ENCODE measurements around the gene EPHB3. TPM values are rescaled to one million over a fixed set of nuclear protein-coding genes. Genes with fewer than 3 reads are reported as not detected.

The EPHB3 gene
- total RNA-seq, 1 donor from 2014 or later, result not detected

DNA sequence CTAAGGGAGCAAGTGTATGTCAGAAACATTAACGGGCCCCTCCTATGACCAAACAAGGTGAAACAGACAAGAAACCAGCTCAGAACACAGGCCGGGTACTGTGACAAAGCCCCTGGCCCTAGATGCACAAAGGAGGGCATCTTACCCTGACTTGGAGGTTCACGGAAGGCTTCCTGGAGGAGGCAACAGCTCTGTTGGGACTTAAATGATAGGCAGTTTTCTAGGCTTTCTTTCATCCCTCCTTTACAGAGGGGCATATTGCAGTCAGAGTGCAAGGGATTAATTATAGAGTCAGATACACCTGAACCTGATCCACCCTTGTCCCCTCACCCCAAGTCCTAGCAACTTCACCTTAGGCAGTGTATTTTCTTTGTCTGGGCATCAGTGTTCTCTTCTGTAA is 8.4 kb downstream of the EPHB3 start:
- Mint-ChIP-seq H3K4me3 (ENCODE audit: low read depth) (no peak overlapping the region), H3K4me1 (ENCODE audit: low read depth) (peaks cover 1% of the 10 kb centered on the region), H3K27ac (no peak overlapping the region), H3K27me3 (ENCODE audit: low read depth) (peaks cover 42% of the 10 kb centered on the region), H3K9me3 (no peaks in the 10 kb centered on the region), H3K36me3 (ENCODE audit: low read depth) (no peaks in the 10 kb centered on the region)
- no peak for DNase-seq (ENCODE audit: low spot score)
- intact Hi-C loops (cut with micrococcal nuclease), result no loop called here

DNA sequence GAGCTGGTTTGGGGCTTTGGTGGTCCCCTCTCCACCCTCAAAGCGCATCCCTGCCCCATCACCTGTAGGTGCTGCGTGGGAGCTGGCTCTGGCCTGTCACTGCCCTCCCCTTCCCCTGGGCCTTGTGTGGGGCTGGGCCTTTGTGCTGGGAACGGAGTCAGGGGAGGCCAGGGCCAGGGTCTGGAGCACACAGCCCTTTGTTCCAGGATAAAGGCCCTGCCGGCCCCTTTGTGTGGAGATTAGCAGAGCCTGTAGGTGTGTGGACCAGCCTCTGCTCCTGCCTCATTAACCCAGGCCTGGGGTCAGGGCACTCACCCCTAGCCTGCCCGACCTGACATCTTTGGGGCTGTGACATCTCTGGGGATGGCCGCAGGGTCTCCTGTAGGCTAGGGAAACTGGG is 8.9 kb downstream of the EPHB3 start:
- peaks cover 1% of the 10 kb centered on the region for H3K4me1 Mint-ChIP-seq (ENCODE audit: low read depth)
- no peak overlapping the region for H3K27ac Mint-ChIP-seq
- peaks cover 38% of the 10 kb centered on the region for H3K27me3 Mint-ChIP-seq (ENCODE audit: low read depth)

DNA sequence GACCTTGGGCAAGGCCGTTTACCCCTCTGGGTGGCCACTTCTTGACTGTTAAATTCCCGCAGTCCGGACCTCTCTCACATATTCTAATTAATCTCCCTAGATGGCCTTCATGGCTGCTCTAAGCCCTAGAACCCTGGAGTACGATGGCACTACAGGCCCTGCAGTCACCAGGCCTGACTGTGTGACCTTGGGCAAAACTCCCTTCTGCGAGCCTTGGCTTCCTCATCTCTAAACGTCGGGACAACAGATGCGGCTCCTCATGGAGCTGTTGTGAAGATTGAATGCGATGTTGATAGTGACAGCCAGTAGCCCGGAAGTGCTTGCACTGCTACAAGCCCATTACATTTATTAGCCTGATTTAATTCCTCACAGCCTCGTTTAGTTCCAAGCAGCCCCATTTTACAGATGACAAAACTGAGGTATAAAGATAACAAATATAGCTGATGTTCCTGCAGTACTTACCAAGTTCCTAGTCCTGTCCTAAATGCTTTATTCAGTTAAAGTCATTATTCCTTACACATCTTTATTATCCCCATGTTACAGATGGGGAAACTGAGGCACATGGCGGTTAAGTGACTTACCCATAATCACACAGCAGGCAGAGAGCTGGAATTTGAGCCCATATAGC is 10.3 kb downstream of the EPHB3 start:
- Mint-ChIP-seq H3K4me3 (ENCODE audit: low read depth) (no peak overlapping the region), H3K9me3 (no peaks in the 10 kb centered on the region), H3K36me3 (ENCODE audit: low read depth) (no peaks in the 10 kb centered on the region), H3K27me3 (ENCODE audit: low read depth) (peaks cover 38% of the 10 kb centered on the region), H3K4me1 (ENCODE audit: low read depth) (peaks cover 1% of the 10 kb centered on the region), H3K27ac (no peak overlapping the region)
- DNase-seq (ENCODE audit: low spot score), result no peak
- intact Hi-C loops (cut with micrococcal nuclease), result no loop called here

More for the DNA sequence above, 8.9 kb downstream of the EPHB3 start:
- Mint-ChIP-seq H3K4me3 (ENCODE audit: low read depth) (no peak overlapping the region), H3K9me3 (no peaks in the 10 kb centered on the region), H3K36me3 (ENCODE audit: low read depth) (no peaks in the 10 kb centered on the region)
- intact Hi-C loops (cut with micrococcal nuclease), result no loop called here
- no peak for DNase-seq (ENCODE audit: low spot score)

DNA sequence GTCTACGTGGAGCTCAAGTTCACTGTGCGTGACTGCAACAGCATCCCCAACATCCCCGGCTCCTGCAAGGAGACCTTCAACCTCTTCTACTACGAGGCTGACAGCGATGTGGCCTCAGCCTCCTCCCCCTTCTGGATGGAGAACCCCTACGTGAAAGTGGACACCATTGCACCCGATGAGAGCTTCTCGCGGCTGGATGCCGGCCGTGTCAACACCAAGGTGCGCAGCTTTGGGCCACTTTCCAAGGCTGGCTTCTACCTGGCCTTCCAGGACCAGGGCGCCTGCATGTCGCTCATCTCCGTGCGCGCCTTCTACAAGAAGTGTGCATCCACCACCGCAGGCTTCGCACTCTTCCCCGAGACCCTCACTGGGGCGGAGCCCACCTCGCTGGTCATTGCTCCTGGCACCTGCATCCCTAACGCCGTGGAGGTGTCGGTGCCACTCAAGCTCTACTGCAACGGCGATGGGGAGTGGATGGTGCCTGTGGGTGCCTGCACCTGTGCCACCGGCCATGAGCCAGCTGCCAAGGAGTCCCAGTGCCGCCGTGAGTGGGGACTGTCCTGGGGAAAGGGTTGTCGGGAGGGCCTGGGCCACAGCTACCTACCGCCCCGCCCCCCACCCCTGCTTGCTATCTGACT is 11.2 kb downstream of the EPHB3 start:
- Mint-ChIP-seq H3K4me3 (ENCODE audit: low read depth) (no peak overlapping the region), H3K9me3 (no peaks in the 10 kb centered on the region), H3K36me3 (ENCODE audit: low read depth) (no peaks in the 10 kb centered on the region), H3K27ac (no peak overlapping the region), H3K4me1 (ENCODE audit: low read depth) (peaks cover 1% of the 10 kb centered on the region), H3K27me3 (ENCODE audit: low read depth) (peaks cover 31% of the 10 kb centered on the region)
- intact Hi-C loops (cut with micrococcal nuclease), result no loop called here
- no peak for DNase-seq (ENCODE audit: low spot score)

DNA sequence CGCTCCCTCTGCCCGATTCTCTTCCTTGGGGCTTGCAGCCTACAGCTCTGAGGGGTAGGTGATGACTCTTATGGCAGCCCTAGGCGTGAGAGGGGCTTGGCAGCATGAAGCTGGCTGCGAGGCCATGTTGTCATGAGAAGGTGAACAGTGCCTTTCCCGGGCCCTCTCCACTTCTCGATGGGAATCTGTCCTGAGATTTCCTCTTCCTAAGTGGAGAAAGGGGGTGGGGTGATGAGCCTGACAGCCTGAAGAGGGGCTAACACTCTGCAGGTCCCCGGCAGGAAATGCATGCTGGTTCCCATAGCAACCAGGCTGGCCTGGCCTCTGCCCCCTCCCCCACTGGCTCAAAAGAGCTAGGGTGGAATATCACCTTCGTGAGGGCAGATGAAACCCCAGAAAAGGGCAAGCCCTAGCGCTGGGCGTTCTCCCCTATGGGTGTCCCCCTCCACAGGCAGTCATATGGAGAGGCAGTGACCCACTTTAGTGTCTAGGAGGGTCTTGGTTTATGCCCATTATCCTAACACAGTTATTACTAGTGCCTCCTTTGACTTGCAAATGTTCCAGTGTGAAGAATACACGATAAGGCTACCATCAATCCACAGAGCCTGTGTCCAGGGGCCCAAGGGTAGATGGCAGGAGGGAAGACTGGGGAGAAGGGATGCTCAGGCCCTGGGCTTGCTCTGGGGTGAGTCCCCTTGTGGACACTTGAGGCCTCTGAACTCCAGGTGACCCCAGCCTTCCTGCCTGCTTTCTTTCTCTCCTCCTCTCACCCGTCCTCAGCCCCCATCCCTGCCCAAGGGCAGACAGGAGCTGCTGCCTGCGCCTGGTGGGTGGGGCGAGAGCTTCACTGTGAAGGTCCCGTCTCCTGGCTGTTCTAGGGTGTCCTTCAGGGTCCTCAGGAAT is 13.2 kb downstream of the EPHB3 start:
- Mint-ChIP-seq H3K4me1 (ENCODE audit: low read depth) (no peaks in the 10 kb centered on the region), H3K27ac (no peak overlapping the region), H3K4me3 (ENCODE audit: low read depth) (no peak overlapping the region), H3K36me3 (ENCODE audit: low read depth) (no peaks in the 10 kb centered on the region), H3K9me3 (no peaks in the 10 kb centered on the region), H3K27me3 (ENCODE audit: low read depth) (peaks cover 21% of the 10 kb centered on the region)
- no peak for DNase-seq (ENCODE audit: low spot score)
- intact Hi-C loops (cut with micrococcal nuclease), result no loop called here

DNA sequence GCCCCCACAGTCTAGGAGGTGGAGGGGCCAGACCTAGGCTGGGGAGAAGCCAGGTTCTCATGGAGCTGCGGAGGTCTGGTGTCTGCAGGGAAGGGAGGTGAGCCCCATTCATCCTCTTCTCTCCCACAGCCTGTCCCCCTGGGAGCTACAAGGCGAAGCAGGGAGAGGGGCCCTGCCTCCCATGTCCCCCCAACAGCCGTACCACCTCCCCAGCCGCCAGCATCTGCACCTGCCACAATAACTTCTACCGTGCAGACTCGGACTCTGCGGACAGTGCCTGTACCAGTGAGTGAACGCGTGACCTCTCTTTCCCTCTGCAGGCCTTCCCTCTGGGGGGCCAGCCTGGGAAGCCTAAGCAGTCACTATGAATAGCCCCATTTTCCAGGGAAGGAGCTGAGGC is 14.1 kb downstream of the EPHB3 start:
- Mint-ChIP-seq H3K9me3 (no peaks in the 10 kb centered on the region), H3K27me3 (ENCODE audit: low read depth) (peaks cover 17% of the 10 kb centered on the region)
- intact Hi-C loops (cut with micrococcal nuclease), result no loop called here

DNA sequence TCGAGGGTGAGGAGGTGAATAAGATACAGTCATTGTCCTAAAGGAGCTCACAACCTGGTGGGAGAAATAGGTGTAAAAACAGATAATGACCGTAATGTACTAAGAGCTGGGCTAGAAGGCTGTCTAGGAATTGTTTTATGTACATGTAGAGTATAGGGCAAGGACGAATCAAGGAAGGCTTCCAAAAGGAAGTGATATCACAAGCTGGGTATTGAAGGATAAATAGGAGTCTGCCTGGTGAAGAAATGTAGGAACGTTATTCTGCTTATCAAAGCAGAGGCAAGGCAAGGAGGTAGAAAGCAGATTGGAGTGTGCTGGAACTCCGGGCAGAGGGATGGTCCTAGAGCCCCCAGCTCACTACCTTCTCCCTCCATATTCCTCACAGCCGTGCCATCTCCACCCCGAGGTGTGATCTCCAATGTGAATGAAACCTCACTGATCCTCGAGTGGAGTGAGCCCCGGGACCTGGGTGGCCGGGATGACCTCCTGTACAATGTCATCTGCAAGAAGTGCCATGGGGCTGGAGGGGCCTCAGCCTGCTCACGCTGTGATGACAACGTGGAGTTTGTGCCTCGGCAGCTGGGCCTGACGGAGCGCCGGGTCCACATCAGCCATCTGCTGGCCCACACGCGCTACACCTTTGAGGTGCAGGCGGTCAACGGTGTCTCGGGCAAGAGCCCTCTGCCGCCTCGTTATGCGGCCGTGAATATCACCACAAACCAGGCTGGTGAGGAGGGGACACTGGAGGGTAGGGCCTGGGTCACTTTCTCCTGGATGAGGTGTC is 15.1 kb downstream of the EPHB3 start:
- H3K27me3 Mint-ChIP-seq (ENCODE audit: low read depth), result peaks cover 9% of the 10 kb centered on the region
- no peaks in the 10 kb centered on the region for H3K9me3 Mint-ChIP-seq
- no peaks in the 10 kb centered on the region for H3K36me3 Mint-ChIP-seq (ENCODE audit: low read depth)

More for the DNA sequence above, 14.1 kb downstream of the EPHB3 start:
- DNase-seq (ENCODE audit: low spot score), result no peak
- no peak overlapping the region for H3K4me3 Mint-ChIP-seq (ENCODE audit: low read depth)
- H3K4me1 Mint-ChIP-seq (ENCODE audit: low read depth), result no peaks in the 10 kb centered on the region
- no peaks in the 10 kb centered on the region for H3K36me3 Mint-ChIP-seq (ENCODE audit: low read depth)
- no peak overlapping the region for H3K27ac Mint-ChIP-seq

DNA sequence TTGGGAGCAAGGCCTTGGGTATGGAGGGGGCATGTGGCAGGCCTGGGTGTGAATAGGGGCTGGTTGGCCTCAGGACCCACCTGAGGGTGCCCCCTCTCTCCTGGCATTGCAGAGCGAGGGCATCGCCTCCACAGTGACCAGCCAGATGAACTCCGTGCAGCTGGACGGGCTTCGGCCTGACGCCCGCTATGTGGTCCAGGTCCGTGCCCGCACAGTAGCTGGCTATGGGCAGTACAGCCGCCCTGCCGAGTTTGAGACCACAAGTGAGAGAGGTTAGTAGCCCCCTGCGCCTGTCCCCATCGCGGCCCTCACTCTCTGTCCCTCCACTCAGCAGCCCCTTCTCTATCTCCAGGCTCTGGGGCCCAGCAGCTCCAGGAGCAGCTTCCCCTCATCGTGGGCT is 16.0 kb downstream of the EPHB3 start:
- Mint-ChIP-seq H3K27me3 (ENCODE audit: low read depth) (peaks cover 5% of the 10 kb centered on the region), H3K4me1 (ENCODE audit: low read depth) (no peaks in the 10 kb centered on the region), H3K9me3 (no peaks in the 10 kb centered on the region), H3K4me3 (ENCODE audit: low read depth) (no peak overlapping the region), H3K27ac (no peak overlapping the region), H3K36me3 (ENCODE audit: low read depth) (no peaks in the 10 kb centered on the region)
- DNase-seq (ENCODE audit: low spot score), result no peak
- intact Hi-C loops (cut with micrococcal nuclease), result no loop called here

More for the DNA sequence above, 15.1 kb downstream of the EPHB3 start:
- no peak for DNase-seq (ENCODE audit: low spot score)
- intact Hi-C loops (cut with micrococcal nuclease), result no loop called here
- Mint-ChIP-seq H3K4me1 (ENCODE audit: low read depth) (no peaks in the 10 kb centered on the region), H3K4me3 (ENCODE audit: low read depth) (no peak overlapping the region), H3K27ac (no peak overlapping the region)

DNA sequence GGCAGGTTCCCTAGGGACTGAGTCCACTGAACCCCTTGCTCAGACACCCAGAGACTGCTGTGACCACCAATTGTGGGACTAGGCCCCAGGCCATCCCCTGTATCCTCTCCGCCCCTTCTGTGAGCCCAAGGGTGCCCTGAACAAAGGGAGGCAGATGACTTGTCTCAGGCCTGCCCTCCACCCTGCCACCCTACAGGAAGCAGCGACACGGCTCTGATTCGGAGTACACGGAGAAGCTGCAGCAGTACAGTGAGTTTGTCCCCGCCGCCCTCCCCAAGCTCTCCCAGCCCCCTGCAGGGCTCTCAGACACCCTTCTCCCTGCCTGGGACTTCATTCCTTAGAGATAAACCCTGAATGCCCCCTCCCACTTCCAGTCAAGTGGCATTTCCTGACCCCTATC is 16.6 kb downstream of the EPHB3 start:
- H3K27me3 Mint-ChIP-seq (ENCODE audit: low read depth), result peaks cover 12% of the 10 kb centered on the region
- no peak overlapping the region for H3K27ac Mint-ChIP-seq
- no peaks in the 10 kb centered on the region for H3K36me3 Mint-ChIP-seq (ENCODE audit: low read depth)
- no peaks in the 10 kb centered on the region for H3K9me3 Mint-ChIP-seq
- DNase-seq (ENCODE audit: low spot score), result no peak
- peaks cover 3% of the 10 kb centered on the region for H3K4me1 Mint-ChIP-seq (ENCODE audit: low read depth)
- H3K4me3 Mint-ChIP-seq (ENCODE audit: low read depth), result no peak overlapping the region
- intact Hi-C loops (cut with micrococcal nuclease), result no loop called here

DNA sequence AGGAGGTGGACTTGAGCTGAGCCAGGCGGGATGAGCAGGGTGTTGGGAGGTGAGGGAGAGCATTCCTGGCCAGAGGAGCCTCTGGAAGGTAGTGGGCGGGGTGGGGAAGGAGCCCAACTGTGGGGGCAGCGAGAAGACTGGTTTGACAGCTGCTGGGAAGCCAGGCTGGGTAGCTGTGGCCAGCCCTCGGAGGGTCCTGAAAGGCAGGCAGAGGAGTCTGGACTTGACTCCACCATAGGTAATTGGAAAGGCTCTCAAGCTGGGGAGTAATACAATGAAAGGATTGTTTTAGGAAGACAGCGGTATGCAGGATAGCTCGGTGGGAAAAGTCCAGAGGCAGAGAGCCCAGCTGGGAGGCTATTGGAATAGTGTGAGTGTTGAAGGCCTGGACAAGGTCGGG is 17.2 kb downstream of the EPHB3 start:
- no peak for DNase-seq (ENCODE audit: low spot score)
- no peaks in the 10 kb centered on the region for H3K9me3 Mint-ChIP-seq
- peaks cover 13% of the 10 kb centered on the region for H3K27me3 Mint-ChIP-seq (ENCODE audit: low read depth)
- no peak overlapping the region for H3K27ac Mint-ChIP-seq
- no peak overlapping the region for H3K4me3 Mint-ChIP-seq (ENCODE audit: low read depth)
- peaks cover 3% of the 10 kb centered on the region for H3K4me1 Mint-ChIP-seq (ENCODE audit: low read depth)
- H3K36me3 Mint-ChIP-seq (ENCODE audit: low read depth), result no peaks in the 10 kb centered on the region
- intact Hi-C loops (cut with micrococcal nuclease), result no loop called here

DNA sequence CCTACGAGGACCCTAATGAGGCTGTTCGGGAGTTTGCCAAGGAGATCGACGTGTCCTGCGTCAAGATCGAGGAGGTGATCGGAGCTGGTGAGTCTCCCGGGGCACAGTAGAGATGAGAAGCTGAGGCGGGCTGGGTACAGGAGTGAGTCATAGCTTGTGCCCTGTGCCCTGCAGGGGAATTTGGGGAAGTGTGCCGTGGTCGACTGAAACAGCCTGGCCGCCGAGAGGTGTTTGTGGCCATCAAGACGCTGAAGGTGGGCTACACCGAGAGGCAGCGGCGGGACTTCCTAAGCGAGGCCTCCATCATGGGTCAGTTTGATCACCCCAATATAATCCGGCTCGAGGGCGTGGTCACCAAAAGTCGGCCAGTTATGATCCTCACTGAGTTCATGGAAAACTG is 17.9 kb downstream of the EPHB3 start:
- DNase-seq (ENCODE audit: low spot score), result no peak
- H3K4me1 Mint-ChIP-seq (ENCODE audit: low read depth), result peaks cover 3% of the 10 kb centered on the region
- intact Hi-C loops (cut with micrococcal nuclease), result no loop called here
- H3K27ac Mint-ChIP-seq, result no peak overlapping the region
- H3K4me3 Mint-ChIP-seq (ENCODE audit: low read depth), result no peak overlapping the region
- no peaks in the 10 kb centered on the region for H3K9me3 Mint-ChIP-seq
- H3K36me3 Mint-ChIP-seq (ENCODE audit: low read depth), result no peaks in the 10 kb centered on the region
- H3K27me3 Mint-ChIP-seq (ENCODE audit: low read depth), result peaks cover 18% of the 10 kb centered on the region

DNA sequence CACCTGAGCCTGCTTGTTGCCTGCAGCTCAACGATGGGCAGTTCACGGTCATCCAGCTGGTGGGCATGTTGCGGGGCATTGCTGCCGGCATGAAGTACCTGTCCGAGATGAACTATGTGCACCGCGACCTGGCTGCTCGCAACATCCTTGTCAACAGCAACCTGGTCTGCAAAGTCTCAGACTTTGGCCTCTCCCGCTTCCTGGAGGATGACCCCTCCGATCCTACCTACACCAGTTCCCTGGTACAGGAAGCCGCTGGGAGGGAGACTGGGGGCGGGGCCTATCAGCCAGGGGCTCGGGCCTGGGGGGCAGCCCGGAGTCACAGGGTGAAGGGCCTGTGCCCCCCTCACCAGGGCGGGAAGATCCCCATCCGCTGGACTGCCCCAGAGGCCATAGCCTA is 18.8 kb downstream of the EPHB3 start:
- Mint-ChIP-seq H3K4me3 (ENCODE audit: low read depth) (no peak overlapping the region), H3K27ac (no peak overlapping the region), H3K9me3 (no peaks in the 10 kb centered on the region), H3K27me3 (ENCODE audit: low read depth) (peaks cover 25% of the 10 kb centered on the region), H3K36me3 (ENCODE audit: low read depth) (no peaks in the 10 kb centered on the region), H3K4me1 (ENCODE audit: low read depth) (peaks cover 3% of the 10 kb centered on the region)
- intact Hi-C loops (cut with micrococcal nuclease), result no loop called here
- DNase-seq (ENCODE audit: low spot score), result no peak
